Activated CD4-positive, alpha-beta T cell treated with anti-CD3 and anti-CD28 coated beads, Interleukin-2, Interleukin-6, amounts not matched to agents 100 ng/mL and 50 ng/mL, durations not matched to agents 16 hours and 8 hours (primary cell): ENCODE measurements around the gene CADM3.
A peak's percentile ranks its signal among the peaks of the same experiment; 100 is the strongest.

Source experiments
- DNase-seq: peaks from one replicate; pipeline ENCODE4 v3.0.0-alpha.2; 2020

Gene CADM3

DNA sequence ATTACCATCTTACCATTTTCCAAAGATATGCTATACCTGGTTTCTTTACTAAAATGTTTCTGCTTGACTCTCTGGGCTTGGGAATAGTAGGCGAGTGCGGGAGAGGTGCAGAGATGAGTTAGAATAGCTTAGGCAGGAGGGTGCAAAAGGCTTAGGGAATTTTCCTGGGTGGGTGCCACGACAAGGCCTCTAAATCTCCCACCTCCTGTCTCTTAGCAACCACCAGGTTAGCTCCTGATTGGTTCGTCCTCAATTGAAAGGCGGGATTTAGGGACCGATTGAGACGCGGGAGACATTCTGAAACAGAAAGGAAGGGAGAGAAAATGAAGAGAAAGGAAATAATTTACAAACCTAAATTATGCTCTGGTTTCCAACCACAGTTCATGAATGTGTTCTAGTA lies 36.4 kb downstream of the CADM3 start:
- DNase-seq = no peak

DNA sequence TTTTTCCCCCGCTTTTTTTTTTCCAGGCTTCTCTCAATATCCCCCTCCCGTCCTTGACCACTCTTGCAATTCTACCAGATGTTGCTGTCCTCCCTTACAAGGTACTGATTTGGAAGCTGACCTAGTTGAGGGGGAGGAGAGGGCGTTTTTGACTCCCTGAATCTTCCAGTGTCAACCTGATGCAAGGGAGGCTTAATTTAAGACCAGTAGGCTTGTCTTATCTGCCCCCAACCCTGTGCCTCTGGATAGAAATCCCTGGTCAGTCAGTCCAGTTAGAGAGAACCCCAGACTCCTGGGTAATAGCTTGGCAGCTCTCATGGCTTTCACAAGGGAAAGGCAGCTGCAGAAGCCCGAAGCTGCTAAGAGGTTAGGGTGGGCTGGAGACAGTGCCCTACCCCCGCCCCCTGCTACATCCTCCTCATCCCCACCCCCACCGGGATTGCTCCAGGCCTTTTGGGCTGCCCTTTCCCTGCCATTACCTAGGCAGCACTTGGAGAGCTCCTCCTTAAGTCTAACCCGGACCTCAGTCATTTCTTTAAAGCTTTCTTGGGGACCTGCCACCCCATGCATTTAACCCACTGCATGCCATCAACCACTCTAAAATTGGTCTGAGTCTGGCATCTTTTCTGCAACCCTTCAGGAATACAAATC lies 36.9 kb downstream of the CADM3 start:
- DNase-seq = no peak

DNA sequence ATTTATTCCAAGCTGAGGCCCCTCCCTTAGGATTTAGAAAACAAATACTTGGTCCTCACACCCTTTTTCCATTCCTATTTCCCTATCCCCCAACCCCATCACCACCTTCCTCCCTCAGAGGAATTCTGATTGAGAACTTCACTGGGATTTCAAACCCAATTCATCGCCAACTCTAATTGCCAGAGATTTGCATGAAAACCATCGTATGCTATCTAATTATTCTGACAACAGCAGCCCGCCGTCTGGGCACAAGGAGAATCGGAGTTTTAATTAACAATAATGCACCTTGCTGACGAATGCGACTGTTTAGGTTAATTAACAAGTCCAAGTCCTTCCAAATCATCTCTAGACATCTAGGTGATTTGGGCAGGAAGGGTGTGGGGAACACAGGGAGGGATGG lies 37.6 kb downstream of the CADM3 start:
- no peak for DNase-seq

DNA sequence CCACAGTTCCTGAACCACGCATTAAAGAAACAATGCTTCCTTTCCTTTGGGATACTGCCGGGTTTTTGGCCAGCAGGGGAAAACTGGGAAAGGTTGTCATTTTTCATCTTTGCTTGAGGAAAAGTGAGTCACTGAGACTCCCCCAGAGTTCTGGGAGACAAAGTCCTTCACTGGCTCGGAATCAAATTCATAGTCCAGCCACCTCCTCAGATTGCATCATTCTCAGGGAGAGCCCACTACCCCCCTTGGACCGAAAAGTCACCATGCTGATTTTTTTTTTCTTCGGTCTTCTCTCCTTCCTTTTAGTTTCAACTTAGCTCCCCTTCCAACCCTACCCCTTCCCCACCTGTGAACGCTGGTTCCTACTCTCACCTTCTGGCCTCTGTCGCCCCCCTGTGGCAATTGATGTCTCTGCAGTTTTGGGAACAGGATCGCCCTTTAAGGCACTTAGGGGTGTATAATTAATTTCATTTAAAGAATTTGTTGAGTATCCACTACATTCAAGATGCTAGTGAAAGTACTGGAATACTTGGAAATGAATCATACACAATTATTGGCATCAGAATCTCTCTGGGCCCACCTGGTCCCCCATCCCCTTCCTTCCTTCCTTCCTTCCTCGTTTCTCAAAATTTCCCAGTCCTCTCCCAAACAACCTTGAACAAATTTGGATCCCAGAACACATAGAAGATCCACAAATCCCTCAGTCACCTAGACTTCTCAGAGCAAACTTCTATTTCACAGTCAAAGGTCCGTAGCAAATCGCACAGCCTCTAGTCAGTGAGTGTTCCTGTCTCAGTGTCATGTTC lies 40.1 kb downstream of the CADM3 start:
- peak; percentile 70 for DNase-seq

DNA sequence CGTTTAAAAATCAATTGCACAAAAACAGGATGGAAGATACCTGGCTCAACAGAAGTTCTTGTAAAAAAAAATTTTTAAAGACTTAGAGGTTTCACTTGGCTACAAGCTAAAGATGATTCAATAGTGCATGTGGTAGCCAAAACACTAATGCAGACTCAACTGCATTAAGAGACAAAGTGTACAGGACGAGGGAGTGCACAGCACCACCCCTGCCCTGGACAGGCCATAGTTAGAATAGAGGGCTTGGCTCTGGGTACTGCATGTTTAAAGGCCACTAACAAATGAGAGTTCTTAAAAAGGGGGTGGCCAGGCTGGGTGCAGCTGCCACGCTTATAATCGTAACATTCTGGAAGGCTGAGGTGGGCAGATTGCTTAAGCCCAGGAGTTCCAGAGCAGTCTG lies 41.2 kb downstream of the CADM3 start:
- DNase-seq = no peak

DNA sequence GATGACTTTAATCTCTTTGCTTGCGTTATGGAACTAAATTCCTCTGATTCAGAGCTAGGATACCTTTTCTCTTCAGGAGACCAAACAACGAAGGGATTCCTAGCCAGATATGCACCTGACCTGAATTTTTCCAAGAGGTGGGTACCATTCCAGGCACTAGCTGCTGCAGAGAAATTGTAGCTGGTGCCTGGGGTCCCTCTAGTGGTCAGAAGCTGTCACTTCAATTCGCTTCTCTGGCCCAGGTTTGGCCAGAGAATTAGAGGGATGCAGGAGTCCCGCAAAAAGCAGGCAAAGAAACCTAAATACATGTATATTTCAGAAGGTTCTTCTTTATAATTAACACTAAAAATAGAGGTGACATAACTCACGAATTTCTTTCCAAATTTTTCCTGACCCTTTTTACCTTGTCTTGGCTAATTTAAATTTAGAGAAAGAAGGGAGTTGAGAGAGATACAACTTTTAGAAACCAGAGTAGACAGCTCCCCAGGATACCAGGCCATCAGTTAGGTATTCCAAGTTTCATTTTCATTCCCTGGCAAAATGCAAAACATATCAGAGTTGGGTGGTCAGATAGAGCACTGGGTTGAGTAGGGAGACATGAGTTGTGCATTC lies 42.8 kb downstream of the CADM3 start:
- DNase-seq = peak; percentile 53

DNA sequence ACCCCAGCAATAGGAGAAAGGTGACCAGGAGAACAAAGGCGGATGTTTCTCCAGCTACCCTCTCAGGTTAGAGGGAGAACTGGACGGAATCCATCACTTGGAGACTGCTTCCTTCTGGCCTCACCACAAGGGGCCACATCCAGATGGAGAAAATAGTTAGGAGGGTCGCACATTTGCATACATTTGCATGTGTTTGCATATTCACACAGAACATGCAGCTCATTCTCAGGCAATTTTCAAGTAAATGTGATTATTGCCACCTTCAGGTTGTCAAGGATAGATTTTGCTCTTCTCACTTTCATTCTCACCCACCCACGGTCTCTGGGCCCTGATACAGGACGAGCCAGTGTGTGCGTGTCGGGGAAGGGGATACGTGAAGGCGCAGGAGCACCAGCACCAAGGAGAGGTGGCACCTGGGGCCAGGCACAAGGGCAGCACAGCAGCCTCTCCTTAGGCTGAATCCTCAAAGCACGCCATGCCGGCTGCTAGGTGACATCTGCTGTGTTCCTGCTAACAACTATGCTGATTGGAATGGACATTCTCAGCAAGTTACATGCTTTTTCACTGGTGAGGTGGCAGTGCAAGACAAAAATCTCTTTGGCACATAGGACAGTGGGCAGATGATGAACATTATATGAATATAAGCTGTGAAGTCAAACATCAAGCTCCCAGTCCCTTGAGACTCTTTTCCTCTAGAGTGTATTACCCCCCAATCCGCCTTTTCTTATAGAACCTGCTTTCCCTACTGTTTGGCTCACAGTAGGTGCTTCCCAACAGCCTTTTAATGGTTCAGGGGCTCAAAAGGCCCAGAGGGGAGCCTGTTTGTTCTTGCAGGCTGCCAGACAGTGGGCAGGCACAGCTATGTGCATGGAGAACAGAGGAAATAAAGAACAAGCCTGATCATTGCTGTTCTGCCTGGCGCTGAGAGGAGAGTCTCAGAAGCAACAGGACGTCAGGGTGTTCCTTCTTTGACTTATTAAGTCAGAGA lies 47.5 kb downstream of the CADM3 start:
- no peak for DNase-seq

DNA sequence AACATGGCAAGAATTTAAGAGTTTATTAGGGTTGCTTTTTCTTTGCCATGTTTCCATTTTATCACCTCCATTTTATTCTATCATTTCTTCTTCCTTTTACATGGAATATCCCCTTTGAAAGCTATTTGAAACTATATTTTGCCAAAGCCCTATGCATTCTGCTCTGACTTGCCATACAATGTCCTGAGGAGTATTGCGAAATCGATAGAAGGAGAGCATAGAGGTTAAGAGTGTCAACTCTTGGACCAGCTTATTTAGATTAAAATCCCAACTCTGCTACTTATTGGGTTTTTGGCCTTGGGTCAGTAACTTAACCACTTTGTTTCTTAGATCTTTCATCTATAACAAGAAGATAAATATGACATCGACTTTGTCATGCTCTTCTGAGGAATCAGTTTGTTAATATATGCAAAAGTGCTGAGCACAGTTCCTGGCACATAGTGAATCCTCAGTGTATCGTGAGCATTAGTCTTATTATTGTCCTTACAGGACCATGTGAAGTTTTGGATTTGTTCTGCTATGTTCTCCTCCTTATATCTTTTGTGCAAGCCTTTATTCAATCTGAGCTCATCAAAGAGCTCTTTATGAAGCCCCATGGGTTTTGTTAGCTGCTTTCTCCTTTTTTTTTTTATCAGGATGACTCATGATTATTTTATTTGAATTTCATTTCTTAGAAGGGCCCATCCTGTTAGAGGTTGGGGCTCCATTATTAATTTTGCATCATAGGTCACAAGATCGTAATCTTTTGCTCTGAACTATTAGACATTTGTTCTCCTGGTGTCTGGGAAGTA lies 50.9 kb downstream of the CADM3 start:
- DNase-seq = no peak

DNA sequence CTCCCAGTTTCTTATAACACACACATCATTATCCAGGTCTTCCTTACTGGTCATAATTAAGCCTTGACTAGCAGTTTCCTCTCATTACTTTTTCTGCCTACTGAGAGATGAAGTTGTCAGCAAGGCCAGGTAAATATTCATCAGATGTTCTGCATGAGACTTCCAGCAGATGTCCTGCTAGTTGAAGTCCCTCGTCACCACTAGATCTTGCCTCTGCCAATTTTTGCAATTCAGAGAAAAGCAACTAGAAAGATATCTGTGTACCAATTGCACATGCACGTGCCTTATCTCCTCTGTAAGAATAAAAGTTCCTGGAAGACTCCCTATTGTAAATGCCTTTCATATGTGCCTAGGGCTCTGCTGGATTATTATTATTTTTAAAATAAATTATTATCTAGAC lies 51.6 kb downstream of the CADM3 start:
- no peak for DNase-seq

DNA sequence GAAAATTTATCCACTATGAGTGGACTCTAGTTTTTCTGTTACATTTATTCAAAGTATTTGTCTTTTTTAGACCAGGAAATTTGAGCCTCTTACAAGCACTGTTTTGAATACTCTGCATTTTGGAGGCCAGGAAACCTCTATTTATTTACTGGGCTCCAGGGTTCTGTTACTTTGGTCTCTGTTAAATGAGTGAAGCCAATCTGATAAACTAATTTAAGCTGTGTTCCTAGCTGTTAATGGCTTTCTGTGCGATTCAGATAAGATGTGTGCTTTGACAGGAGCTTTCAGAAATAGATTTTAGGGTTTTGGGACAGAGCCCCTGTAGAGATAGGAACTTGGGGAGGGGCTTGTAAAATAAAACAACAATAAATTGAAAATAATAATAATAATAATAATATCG lies 57.1 kb downstream of the CADM3 start:
- DNase-seq = no peak

DNA sequence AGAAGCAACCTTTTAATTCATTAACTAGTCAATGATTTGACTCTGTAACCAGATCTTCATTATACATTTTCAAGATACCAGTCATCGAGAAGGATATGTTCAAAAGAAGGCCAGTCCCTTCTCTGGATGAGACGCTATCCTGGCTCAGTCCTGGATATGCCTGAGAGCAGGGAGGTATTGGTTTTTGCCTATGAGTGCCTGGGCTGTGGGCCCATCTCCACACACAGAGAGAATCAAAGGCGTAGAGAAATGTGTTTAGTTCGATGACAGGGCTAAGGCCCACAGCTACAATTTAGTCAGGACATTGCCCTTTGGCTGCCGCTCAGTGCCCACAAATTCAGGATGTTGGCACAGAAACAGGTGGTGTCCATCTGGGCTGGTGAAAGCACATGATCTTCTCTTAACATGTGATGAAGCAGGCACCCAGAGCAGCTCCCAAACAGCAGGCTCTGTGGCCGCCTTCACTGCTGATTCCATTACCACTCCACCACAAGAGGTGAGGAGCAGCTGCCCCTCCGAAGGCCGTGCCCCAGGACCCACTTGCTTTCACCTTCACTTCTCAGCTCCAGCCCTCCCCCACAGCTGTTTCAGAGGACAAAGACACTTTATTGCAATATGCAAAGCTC lies 58.0 kb downstream of the CADM3 start:
- no peak for DNase-seq

DNA sequence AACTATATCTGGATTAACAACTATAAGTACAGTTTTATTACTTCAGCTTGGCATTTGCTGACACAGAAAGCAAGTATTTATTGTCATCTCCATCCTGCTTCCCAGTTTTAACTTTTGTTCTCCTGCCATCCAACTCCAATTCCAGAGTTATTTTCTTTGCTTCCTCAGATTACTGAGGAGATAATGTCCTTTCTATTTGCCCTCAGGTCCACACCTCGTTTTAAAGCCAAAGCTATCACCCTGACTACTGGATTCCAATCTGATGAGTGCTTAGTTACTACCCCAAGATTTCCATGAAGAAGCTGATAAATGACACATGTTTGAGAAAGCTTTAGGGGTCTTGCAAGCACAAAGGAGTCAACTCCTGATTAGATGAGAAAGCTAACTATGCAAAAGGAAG lies 58.5 kb downstream of the CADM3 start:
- DNase-seq = no peak

DNA sequence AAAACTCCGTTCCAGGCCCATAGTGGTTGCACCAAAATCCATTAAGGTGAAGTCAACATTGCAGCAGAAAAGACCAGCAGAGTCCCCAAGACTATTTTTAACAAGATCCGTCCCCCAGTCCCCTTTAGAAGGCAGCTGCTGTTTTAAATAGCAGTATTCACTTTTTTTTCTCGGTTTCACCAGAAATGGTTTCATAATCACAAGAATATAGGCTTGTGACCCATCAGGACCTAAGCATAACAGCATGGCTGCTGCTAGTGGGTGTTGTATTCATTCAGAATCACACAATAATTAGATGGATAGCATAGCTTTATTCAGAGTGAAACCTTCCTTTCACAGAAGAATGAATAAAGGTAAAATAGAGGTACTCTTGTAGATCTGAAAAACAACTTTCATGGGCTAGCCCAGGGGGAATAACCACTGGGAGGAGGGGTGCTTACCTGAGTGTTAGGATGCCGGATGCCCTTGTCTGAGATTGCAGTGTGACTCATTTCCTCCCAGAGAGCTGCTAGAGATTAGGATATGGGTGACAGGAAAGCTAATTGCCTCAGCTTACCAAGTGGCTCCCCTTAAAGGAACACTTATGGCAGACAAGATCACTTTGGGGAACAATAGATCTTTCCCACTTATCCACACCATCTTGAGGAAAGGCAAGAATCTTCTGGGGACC lies 68.3 kb downstream of the CADM3 start:
- DNase-seq = peak; percentile 18

DNA sequence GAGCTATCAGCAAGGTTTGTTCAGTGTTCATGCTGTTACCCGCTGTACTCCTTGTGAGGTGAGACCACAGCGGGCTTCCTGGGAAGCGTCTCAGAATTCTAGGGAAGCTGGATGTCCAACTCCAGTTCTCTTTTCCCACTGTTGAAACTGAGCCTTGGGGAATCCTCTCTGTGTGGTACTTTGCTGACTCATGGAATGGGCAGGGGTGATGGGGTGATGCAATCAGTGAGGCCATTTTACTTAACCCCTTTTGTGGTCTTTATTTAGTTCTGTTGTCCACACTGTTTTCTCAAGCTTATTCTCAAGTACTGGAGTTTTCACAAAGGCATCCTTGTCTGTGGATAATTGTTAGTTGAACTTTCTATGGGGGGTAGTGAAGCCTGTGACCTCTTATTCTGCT lies 75.9 kb downstream of the CADM3 start:
- DNase-seq = no peak

DNA sequence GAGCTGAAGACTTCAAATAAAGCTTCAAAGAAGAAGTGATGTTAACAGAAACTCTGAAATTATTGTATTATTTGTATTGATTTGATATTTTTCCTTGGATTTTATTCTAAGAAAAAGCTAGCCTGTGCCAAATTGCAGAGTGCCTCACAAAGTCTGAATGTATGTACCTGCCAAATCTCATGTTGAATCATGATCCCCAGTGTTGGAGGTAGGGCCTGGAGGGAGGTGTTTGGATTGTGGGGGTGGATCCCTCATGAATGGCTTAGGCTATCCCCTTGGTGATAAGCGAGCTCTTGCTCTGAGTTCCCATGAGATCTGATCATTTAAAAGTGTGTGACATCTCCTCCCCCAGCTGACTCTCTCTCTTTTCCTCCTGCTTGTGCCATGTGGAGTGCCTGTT lies 76.9 kb downstream of the CADM3 start:
- DNase-seq = no peak

DNA sequence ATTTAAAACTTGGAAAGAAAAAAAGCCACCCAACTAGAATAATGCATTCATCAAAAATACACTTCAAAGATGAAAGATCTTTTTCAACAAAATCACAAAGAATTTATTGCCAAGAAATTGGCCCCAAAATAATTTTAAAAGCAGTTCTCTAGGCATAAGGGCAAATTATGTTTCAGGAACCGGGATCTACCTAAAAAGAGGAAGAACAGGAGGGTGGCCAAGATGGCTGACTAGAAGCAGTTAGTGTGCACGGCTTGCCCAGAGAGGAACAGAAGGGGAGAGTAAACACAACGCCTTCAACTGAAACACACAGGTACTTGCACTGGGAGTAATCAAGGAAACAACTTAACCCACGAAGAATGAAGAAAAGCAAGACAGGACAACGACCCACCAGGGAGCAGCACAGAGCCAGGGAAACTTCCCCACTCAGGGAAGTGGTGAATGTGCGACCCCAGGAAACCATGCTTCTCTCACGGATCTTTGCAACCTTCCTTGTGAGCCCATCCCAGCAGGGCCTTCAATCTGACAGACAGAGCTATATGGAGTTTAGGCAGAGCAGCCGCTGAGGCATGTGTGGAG lies 79.3 kb downstream of the CADM3 start:
- no peak for DNase-seq
